ENCODE measurements around the gene PPP1R14B.

DNA sequence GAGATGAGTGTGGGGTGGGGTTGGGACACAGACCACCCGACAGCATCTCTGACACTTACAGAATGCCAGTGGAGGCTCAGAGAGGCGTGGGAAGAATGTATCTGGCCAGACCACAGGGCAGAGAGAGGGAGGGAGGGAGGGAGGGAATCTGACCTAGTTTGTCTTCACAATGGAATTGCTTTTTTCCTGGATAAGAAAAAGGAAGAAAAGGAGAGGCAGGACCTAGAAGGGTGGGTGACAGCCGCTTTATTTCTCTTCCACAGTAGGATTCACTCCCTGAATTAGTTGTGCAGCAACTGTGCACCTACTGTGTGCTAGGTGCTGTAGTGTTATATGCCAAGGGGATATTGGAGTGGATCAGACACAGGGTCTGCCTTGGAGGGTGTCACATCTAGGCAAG, 48.0 kb upstream of the PPP1R14B start:
- TF ChIP-seq TCF7L2 (IDR thresholded peaks at IDR 0.05; ENCODE audit: low read depth, low read length) (no peak), DPF2 (CRISPR knock-in tag; IDR thresholded peaks at IDR 0.05; ENCODE audit: borderline replicate concordance, low read depth) (no peak)

Measured in HepG2 (cell line).